D721Med (cell line): Measurements from ENCODE around the gene CLEC1B.
"Not testable (repeated sequence)": the region's sequence is repeated elsewhere in the genome, so short reads cannot be mapped to it uniquely, and the experiment has no call there.

Experiments
- DNase-seq: peaks from one replicate; pipeline ENCODE4 v3.0.0; 2011; ENCODE audit warnings: low spot score; ENCODE audit not compliant: insufficient read length
- FAIRE-seq: peaks from 2 replicates; lab custom pipeline; 2011; peaks lifted over from hg19 to GRCh38; lab: Jason Lieb, UNC
- CTCF ChIP-seq: IDR thresholded peaks from 2 replicates; pipeline ENCODE4 v1.5.1; 2012; ENCODE audit warnings: mild to moderate bottlenecking, control low read depth; ENCODE audit not compliant: insufficient read depth; ENCODE audit errors: missing control alignments

The CLEC1B gene

GRCh38 chr12:9957834-9958233, 41.1 kb downstream of the CLEC1B start:
- FAIRE-seq (no peak), DNase-seq (no peak)
- TF ChIP-seq CTCF, result no peak

- FAIRE-seq, result not testable (repeated sequence)
Observed at GRCh38 chr12:9952954-9953729, 45.8 kb downstream of the CLEC1B start.

GRCh38 chr12:9951026-9951675, 47.8 kb downstream of the CLEC1B start:
- FAIRE-seq, result no peak
- DNase-seq, result no peak
- TF ChIP-seq CTCF, result no peak

More at GRCh38 chr12:9952954-9953729, 45.8 kb downstream of the CLEC1B start:
- DNase-seq, result not testable (repeated sequence)

- FAIRE-seq, result no peak
- TF ChIP-seq CTCF, result no peak
- no peak for DNase-seq
Observed at GRCh38 chr12:9948606-9949296, 50.2 kb downstream of the CLEC1B start.

GRCh38 chr12:9947674-9948073, 51.2 kb downstream of the CLEC1B start:
- TF ChIP-seq CTCF, result no peak
- DNase-seq (no peak), FAIRE-seq (no peak)

- no peak for TF ChIP-seq CTCF
- no peak for FAIRE-seq
- no peak for DNase-seq
Observed at GRCh38 chr12:9944391-9944790, 54.5 kb downstream of the CLEC1B start.

GRCh38 chr12:9943240-9943639, 55.7 kb downstream of the CLEC1B start:
- no peak for DNase-seq
- no peak for FAIRE-seq
- TF ChIP-seq CTCF, result no peak
